HepG2 (cell line): ENCODE data around the gene DYTN. TPM values are rescaled to one million over a fixed set of nuclear protein-coding genes. Genes with fewer than 3 reads are reported as not detected.

Experiments
- ATAC-seq: fragments of 200-7000 bp; cut with Tn5 transposase; 3 replicates; pipeline ENCODE4 v1.9.1; 2020; ENCODE audit warnings: mild to moderate bottlenecking, moderate library complexity
- BruUV-seq: library from RNA; stranded (reverse); fragments of 400-500 nt; replicated peaks from 2 replicates; lab custom pipeline; 2021; lab: Mats Ljungman, UMichigan
- CTCF ChIA-PET: fragments of 300-600 bp; formaldehyde crosslinking; extraction: SDS; loops from one replicate; lab custom pipeline; 2021; ENCODE audit warnings: low total read pairs, inconsistent platforms, low intra/inter-chr PET ratio; lab: Yijun Ruan, JAX
- POLR2A ChIA-PET: fragments of 350-600 bp; sonication (Branson Sonifier 250); formaldehyde crosslinking; loops from one replicate; lab custom pipeline; 2020; ENCODE audit warnings: antibody characterized with exemption, inconsistent platforms; lab: Yijun Ruan, JAX
- DNase-seq: peaks from one replicate; pipeline ENCODE4 v3.0.0-alpha.2; 2015; ENCODE audit warnings: low spot score
- FAIRE-seq: peaks from 3 replicates; lab custom pipeline; 2011; peaks lifted over from hg19 to GRCh38; lab: Jason Lieb, UNC
- H2AFZ ChIP-seq: one replicate; pipeline ENCODE4 v1.6.1; 2011; ENCODE audit warnings: low read length, inconsistent platforms
- H3K27ac ChIP-seq: fragments of 300-600 bp; 3 replicates; pipeline ENCODE4 v1.8.0; 2011; ENCODE audit warnings: mixed run types, mild to moderate bottlenecking, mixed read lengths, low read length, inconsistent platforms; ENCODE audit not compliant: insufficient read depth; ENCODE audit errors: extremely low read length
- H3K27me3 ChIP-seq, 2 experiments: fragments of 200-600 bp in 1 of 2; 2 replicates in 1 of 2; 3 replicates in 1 of 2; pipeline versions ENCODE4 v1.6.0 to v1.8.0; 2011; ENCODE audit warnings: low read length in 2 of 2, mild to moderate bottlenecking in 2 of 2, moderate library complexity in 2 of 2, inconsistent platforms in 1 of 2; ENCODE audit not compliant: insufficient read depth in 2 of 2, control insufficient read depth in 1 of 2
- H3K36me3 ChIP-seq, 2 experiments: fragments of 200-600 bp in 1 of 2; replicated peaks in 1 of 2; 2 replicates in 1 of 2; 3 replicates in 1 of 2; pipeline versions ENCODE4 v1.5.1 to v1.8.0; 2011; ENCODE audit warnings: low read length in 2 of 2, inconsistent platforms in 1 of 2; ENCODE audit not compliant: insufficient read depth in 2 of 2, control insufficient read depth in 1 of 2
- H3K4me1 ChIP-seq: 2 replicates; pipeline ENCODE4 v1.5.1; 2012; ENCODE audit warnings: low read length, inconsistent platforms; ENCODE audit not compliant: insufficient read depth
- H3K4me2 ChIP-seq: 2 replicates; pipeline ENCODE4 v1.6.0; 2011; ENCODE audit warnings: low read depth, low read length, inconsistent platforms
- H3K4me3 ChIP-seq, 3 experiments: fragments of 200-600 bp in 1 of 3; sonication (generic), shearing (Covaris generic) in 1 of 3; replicated peaks in 1 of 3; 2 replicates each; pipeline ENCODE4 v1.5.1; 2011 to 2016; ENCODE audit warnings: low read length in 3 of 3, inconsistent platforms in 2 of 3, low read depth in 2 of 3, mild to moderate bottlenecking in 2 of 3, control low read depth in 1 of 3, mixed read lengths in 1 of 3; ENCODE audit not compliant: insufficient read depth in 1 of 3
- H3K79me2 ChIP-seq: one replicate; pipeline ENCODE4 v1.6.1; 2011; ENCODE audit warnings: low read length, inconsistent platforms; ENCODE audit not compliant: insufficient read depth
- H3K9ac ChIP-seq: 2 replicates; pipeline ENCODE4 v1.6.0; 2011; ENCODE audit warnings: mild to moderate bottlenecking, low read depth, low read length, inconsistent platforms; ENCODE audit not compliant: insufficient read depth
- H3K9me3 ChIP-seq: 2 replicates; pipeline ENCODE4 v1.5.1; 2012; ENCODE audit warnings: mild to moderate bottlenecking, low read length
- H4K20me1 ChIP-seq: 2 replicates; pipeline ENCODE4 v1.6.0; 2011; ENCODE audit warnings: inconsistent platforms, mild to moderate bottlenecking, low read length, moderate library complexity; ENCODE audit not compliant: insufficient read depth
- ATF1 ChIP-seq: IDR thresholded peaks from 2 replicates; pipeline ENCODE4 v1.6.1; 2016; ENCODE audit warnings: mild to moderate bottlenecking, control low read depth
- CENPT ChIP-seq: sonication (generic); formaldehyde crosslinking; IDR thresholded peaks from 2 replicates; pipeline ENCODE4 v1.8.0; 2022; ENCODE audit warnings: low read depth, mild to moderate bottlenecking, moderate library complexity, missing genetic modification reagents
- ERF ChIP-seq: IDR thresholded peaks from 2 replicates; pipeline ENCODE4 v1.6.1; 2018; ENCODE audit warnings: missing biosample characterization, missing genetic modification reagents
- FOXA1 ChIP-seq, 2 experiments: fragments of 450-650 bp in 1 of 2; sonication (generic) in 1 of 2; formaldehyde crosslinking in 1 of 2; IDR thresholded peaks; 2 replicates each; pipeline versions ENCODE4 v1.4.0 to v1.6.1; 2016 to 2020; ENCODE audit warnings: missing genetic modification reagents in 1 of 2
- GABPA ChIP-seq, 2 experiments: IDR thresholded peaks; 2 replicates each; pipeline ENCODE4 v1.6.1; 2011 to 2016; ENCODE audit warnings: low read depth in 2 of 2, low read length in 1 of 2, missing biosample characterization in 1 of 2, missing genetic modification characterization in 1 of 2
- HNRNPL ChIP-seq: fragments of 200-400 bp; formaldehyde crosslinking; IDR thresholded peaks from 2 replicates; pipeline ENCODE4 v1.6.1; 2017; ENCODE audit warnings: mild to moderate bottlenecking, low read depth, low read length
- NR2F2 ChIP-seq: IDR thresholded peaks from 2 replicates; pipeline ENCODE4 v1.6.1; 2012; ENCODE audit warnings: low read depth, inconsistent platforms, borderline replicate concordance
- RBAK ChIP-seq: sonication (generic); formaldehyde crosslinking; IDR thresholded peaks from 2 replicates; pipeline ENCODE4 v1.5.1; 2020; ENCODE audit warnings: mild to moderate bottlenecking, missing genetic modification reagents
- SATB2 ChIP-seq: sonication (generic); formaldehyde crosslinking; IDR thresholded peaks from 2 replicates; pipeline ENCODE4 v1.5.0; 2020; ENCODE audit warnings: missing genetic modification reagents
- TMF1 ChIP-seq: sonication (generic); formaldehyde crosslinking; IDR thresholded peaks from 2 replicates; pipeline ENCODE4 v1.8.1; 2022; ENCODE audit warnings: low read depth, missing genetic modification reagents
- ZNF281 ChIP-seq: sonication (generic); formaldehyde crosslinking; IDR thresholded peaks from 2 replicates; pipeline ENCODE4 v1.4.0; 2020; ENCODE audit warnings: missing genetic modification reagents, borderline replicate concordance
- WGBS: methylation state at CpG from one replicate; pipeline ENCODE4 v1.1.6; 2017; ENCODE audit warnings: low lambda C conversion rate; 5-methylcytosine and 5-hydroxymethylcytosine counted together
- in situ Hi-C: cut with HindIII; loops from 2 replicates; pipeline ENCODE4 v1.10.0; 2017; ENCODE audit warnings: low pct_unique_long_range_greater_than_20kb; ENCODE audit not compliant: extremely low pct_ligation_motif_present
- intact Hi-C: fragments of 100-400 bp; cut with micrococcal nuclease; formaldehyde crosslinking; loops from one replicate; pipeline ENCODE4 v1.10.0; 2022; ENCODE audit not compliant: unreplicated experiment
- polyA plus RNA-seq, 8 experiments: library from polyadenylated mRNA; depleted of rRNA in 3 of 8; stranded (reverse) in 7 of 8; unstranded in 1 of 8; fragments of >200 nt; fragmentation: Illumina TruSeq in 4 of 8; extraction: Trizol in 4 of 8; gene quantifications; 2 replicates each; pipeline versions ENCODE4 v1.2.1 to v1.2.3, GENCODE V29; 2011 to 2016; ENCODE audit warnings: low read depth in 4 of 8, missing spikeins in 1 of 8, mixed read lengths in 1 of 8; ENCODE audit not compliant: insufficient read depth in 1 of 8
- total RNA-seq, 5 experiments: library from RNA; depleted of rRNA; stranded (reverse); fragments of >200 nt; fragmentation: Illumina TruSeq; extraction: Trizol; gene quantifications; 2 replicates each; pipeline ENCODE4 v1.2.3, GENCODE V29; 2016; ENCODE audit warnings: low read depth in 1 of 5
- TF ChIP-seq, protein P1 (sequence below): sonication (generic); formaldehyde crosslinking; IDR thresholded peaks from 2 replicates; pipeline ENCODE4 v1.4.0; 2020; ENCODE audit warnings: missing genetic modification reagents, mild to moderate bottlenecking, borderline replicate concordance
- TF ChIP-seq, protein P2 (sequence below): sonication (generic); formaldehyde crosslinking; IDR thresholded peaks from 2 replicates; pipeline ENCODE4 v1.4.0; 2020; ENCODE audit warnings: missing genetic modification reagents
- TF ChIP-seq, protein P3 (sequence below): sonication (generic); formaldehyde crosslinking; IDR thresholded peaks from 2 replicates; pipeline ENCODE4 v1.4.0; 2020; ENCODE audit warnings: missing genetic modification reagents
- TF ChIP-seq, protein P4 (sequence below): sonication (generic); formaldehyde crosslinking; IDR thresholded peaks from 2 replicates; pipeline ENCODE4 v1.4.0; 2020; ENCODE audit warnings: missing genetic modification reagents, mild to moderate bottlenecking, borderline replicate concordance

Gene DYTN
- total and polyA plus RNA-seq, 2 of the 13 experiments (the other 11 are each of a cell fraction or from before 2014, with no cell fraction given): not detected

GRCh38 chr2:206716623-206717022, 1.6 kb downstream of the DYTN start:
- in situ Hi-C loops: no loop called here
- ATAC-seq: no peak
- H3K36me3 ChIP-seq: no peaks in the 10 kb centered on the region
- TF ChIP-seq, protein P1, sequence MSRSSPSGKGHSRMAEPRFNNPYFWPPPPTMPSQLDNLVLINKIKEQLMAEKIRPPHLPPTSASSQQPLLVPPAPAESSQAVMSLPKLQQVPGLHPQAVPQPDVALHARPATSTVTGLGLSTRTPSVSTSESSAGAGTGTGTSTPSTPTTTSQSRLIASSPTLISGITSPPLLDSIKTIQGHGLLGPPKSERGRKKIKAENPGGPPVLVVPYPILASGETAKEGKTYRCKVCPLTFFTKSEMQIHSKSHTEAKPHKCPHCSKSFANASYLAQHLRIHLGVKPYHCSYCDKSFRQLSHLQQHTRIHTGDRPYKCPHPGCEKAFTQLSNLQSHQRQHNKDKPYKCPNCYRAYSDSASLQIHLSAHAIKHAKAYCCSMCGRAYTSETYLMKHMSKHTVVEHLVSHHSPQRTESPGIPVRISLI (CRISPR knock-in tag): no peak
- TF ChIP-seq ZNF281 (CRISPR knock-in tag): no peak
- no peak for TF ChIP-seq NR2F2
- TF ChIP-seq FOXA1 (IDR thresholded peaks at IDR 0.05): no peak
- no peak for TF ChIP-seq FOXA1 (CRISPR knock-in tag; IDR thresholded peaks at IDR 0.05)
- TF ChIP-seq SATB2: no peak
- TF ChIP-seq, protein P2, sequence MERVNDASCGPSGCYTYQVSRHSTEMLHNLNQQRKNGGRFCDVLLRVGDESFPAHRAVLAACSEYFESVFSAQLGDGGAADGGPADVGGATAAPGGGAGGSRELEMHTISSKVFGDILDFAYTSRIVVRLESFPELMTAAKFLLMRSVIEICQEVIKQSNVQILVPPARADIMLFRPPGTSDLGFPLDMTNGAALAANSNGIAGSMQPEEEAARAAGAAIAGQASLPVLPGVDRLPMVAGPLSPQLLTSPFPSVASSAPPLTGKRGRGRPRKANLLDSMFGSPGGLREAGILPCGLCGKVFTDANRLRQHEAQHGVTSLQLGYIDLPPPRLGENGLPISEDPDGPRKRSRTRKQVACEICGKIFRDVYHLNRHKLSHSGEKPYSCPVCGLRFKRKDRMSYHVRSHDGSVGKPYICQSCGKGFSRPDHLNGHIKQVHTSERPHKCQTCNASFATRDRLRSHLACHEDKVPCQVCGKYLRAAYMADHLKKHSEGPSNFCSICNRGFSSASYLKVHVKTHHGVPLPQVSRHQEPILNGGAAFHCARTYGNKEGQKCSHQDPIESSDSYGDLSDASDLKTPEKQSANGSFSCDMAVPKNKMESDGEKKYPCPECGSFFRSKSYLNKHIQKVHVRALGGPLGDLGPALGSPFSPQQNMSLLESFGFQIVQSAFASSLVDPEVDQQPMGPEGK (CRISPR knock-in tag): no peak
- no peak for TF ChIP-seq TMF1 (CRISPR knock-in tag)
- TF ChIP-seq, protein P3, sequence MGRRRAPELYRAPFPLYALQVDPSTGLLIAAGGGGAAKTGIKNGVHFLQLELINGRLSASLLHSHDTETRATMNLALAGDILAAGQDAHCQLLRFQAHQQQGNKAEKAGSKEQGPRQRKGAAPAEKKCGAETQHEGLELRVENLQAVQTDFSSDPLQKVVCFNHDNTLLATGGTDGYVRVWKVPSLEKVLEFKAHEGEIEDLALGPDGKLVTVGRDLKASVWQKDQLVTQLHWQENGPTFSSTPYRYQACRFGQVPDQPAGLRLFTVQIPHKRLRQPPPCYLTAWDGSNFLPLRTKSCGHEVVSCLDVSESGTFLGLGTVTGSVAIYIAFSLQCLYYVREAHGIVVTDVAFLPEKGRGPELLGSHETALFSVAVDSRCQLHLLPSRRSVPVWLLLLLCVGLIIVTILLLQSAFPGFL: no peak
- no peak for TF ChIP-seq ERF
- TF ChIP-seq HNRNPL: no peak
- TF ChIP-seq, protein P4, sequence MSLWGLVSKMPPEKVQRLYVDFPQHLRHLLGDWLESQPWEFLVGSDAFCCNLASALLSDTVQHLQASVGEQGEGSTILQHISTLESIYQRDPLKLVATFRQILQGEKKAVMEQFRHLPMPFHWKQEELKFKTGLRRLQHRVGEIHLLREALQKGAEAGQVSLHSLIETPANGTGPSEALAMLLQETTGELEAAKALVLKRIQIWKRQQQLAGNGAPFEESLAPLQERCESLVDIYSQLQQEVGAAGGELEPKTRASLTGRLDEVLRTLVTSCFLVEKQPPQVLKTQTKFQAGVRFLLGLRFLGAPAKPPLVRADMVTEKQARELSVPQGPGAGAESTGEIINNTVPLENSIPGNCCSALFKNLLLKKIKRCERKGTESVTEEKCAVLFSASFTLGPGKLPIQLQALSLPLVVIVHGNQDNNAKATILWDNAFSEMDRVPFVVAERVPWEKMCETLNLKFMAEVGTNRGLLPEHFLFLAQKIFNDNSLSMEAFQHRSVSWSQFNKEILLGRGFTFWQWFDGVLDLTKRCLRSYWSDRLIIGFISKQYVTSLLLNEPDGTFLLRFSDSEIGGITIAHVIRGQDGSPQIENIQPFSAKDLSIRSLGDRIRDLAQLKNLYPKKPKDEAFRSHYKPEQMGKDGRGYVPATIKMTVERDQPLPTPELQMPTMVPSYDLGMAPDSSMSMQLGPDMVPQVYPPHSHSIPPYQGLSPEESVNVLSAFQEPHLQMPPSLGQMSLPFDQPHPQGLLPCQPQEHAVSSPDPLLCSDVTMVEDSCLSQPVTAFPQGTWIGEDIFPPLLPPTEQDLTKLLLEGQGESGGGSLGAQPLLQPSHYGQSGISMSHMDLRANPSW: no peak
- no peak for TF ChIP-seq ATF1 (CRISPR knock-in tag)
- no peak for TF ChIP-seq CENPT (CRISPR knock-in tag)
- no peak for TF ChIP-seq RBAK (CRISPR knock-in tag)
- TF ChIP-seq GABPA (IDR thresholded peaks at IDR 0.05; ENCODE audit: low read depth, low read length): no peak
- no peak for TF ChIP-seq GABPA (CRISPR knock-in tag; IDR thresholded peaks at IDR 0.05; ENCODE audit: low read depth)

More at GRCh38 chr2:206716623-206717022, 1.6 kb downstream of the DYTN start:
- Histone ChIP-seq H3K27me3 (no peaks in the 10 kb centered on the region), H4K20me1 (no peaks in the 10 kb centered on the region), H3K4me3 (no peak overlapping the region), H2AFZ (no peak overlapping the region), H3K79me2 (no peaks in the 10 kb centered on the region), H3K4me1 (no peaks in the 10 kb centered on the region), H3K27ac (no peak overlapping the region), H3K4me2 (no peak overlapping the region), H3K9me3 (no peaks in the 10 kb centered on the region), H3K9ac (no peak overlapping the region)
- no TSS peak for BruUV-seq
- FAIRE-seq (no peak), DNase-seq (no peak)
- intact Hi-C loops: no loop called here
- ChIA-PET POLR2A (no interaction called here), CTCF (no interaction called here)
- WGBS: 13% methylated on average over 3 of the region's 3 CpGs
